GM19193 (cell line): ENCODE data around the gene ATRIP.

Experiments
- POLR2A ChIP-seq: IDR thresholded peaks from 4 replicates; pipeline ENCODE4 v1.6.1; 2011; ENCODE audit not compliant: insufficient read depth, insufficient read length; ENCODE audit errors: extremely low read depth

Gene ATRIP

GRCh38 chr3:48492461-48493202, 46.1 kb downstream of the ATRIP start:
- no peak for TF ChIP-seq POLR2A

- no peak for TF ChIP-seq POLR2A
Observed at GRCh38 chr3:48493203-48493501, 46.6 kb downstream of the ATRIP start.

- TF ChIP-seq POLR2A = no peak
Observed at GRCh38 chr3:48500656-48501055, 54.1 kb downstream of the ATRIP start.

- no peak for TF ChIP-seq POLR2A
Observed at GRCh38 chr3:48501196-48501595, 54.7 kb downstream of the ATRIP start.

- TF ChIP-seq POLR2A = no peak
Observed at GRCh38 chr3:48502121-48502520, 55.6 kb downstream of the ATRIP start.

GRCh38 chr3:48502728-48503168, 56.2 kb downstream of the ATRIP start:
- TF ChIP-seq POLR2A = no peak

GRCh38 chr3:48503401-48504050, 57.0 kb downstream of the ATRIP start:
- no peak for TF ChIP-seq POLR2A

- TF ChIP-seq POLR2A = peak; percentile 21
Observed at GRCh38 chr3:48504051-48504946, 57.8 kb downstream of the ATRIP start, which contains the start of gene SHISA5. SHISA5 (minus strand) TSS chr3:48504174; CDS start chr3:48504094, 80 bp downstream.

GRCh38 chr3:48505146-48505545, 58.6 kb downstream of the ATRIP start:
- TF ChIP-seq POLR2A = no peak

GRCh38 chr3:48505968-48506504, 59.5 kb downstream of the ATRIP start:
- no peak for TF ChIP-seq POLR2A

GRCh38 chr3:48507256-48508061, 60.9 kb downstream of the ATRIP start:
- no peak for TF ChIP-seq POLR2A

- no peak for TF ChIP-seq POLR2A
Observed at GRCh38 chr3:48511551-48511950, 65.0 kb downstream of the ATRIP start.

- no peak for TF ChIP-seq POLR2A
Observed at GRCh38 chr3:48514431-48515227, 68.1 kb downstream of the ATRIP start.
